GM23338 (cell line): Measurements from ENCODE around the gene SNAPC4. TPM values are rescaled to one million over a fixed set of nuclear protein-coding genes. Genes with fewer than 3 reads are reported as not detected.

Experiments
- CTCF ChIP-seq, 2 experiments: fragments of 200-600 bp in 1 of 2; sonication (generic) in 1 of 2; conservative IDR thresholded peaks; 2 replicates each; pipeline versions ENCODE4 v1.5.1 to v1.6.1; 2016 to 2017; ENCODE audit warnings: antibody characterized with exemption in 2 of 2, low read depth in 2 of 2, mild to moderate bottlenecking in 2 of 2, moderate library complexity in 1 of 2
- EZH2phosphoT487 ChIP-seq: fragments of 200-600 bp; sonication (generic); IDR thresholded peaks from one replicate; pipeline ENCODE4 v1.8.1; 2018; ENCODE audit warnings: antibody characterized with exemption; ENCODE audit not compliant: unreplicated experiment
- NANOG ChIP-seq: IDR thresholded peaks from 2 replicates; pipeline ENCODE4 v1.6.1; 2016; ENCODE audit warnings: antibody characterized with exemption, borderline replicate concordance
- POLR2AphosphoS5 ChIP-seq: IDR thresholded peaks from 2 replicates; pipeline ENCODE4 v1.6.1; 2016; ENCODE audit warnings: antibody characterized with exemption, low read depth
- STAT1 ChIP-seq: IDR thresholded peaks from one replicate; pipeline ENCODE4 v1.6.1; 2016; ENCODE audit warnings: antibody characterized with exemption; ENCODE audit not compliant: unreplicated experiment
- ZNF462 ChIP-seq: fragments of 250-450 bp; sonication (Bioruptor Pico); IDR thresholded peaks from 2 replicates; pipeline ENCODE4 v1.5.0; 2020; ENCODE audit warnings: mild to moderate bottlenecking, moderate library complexity
- polyA plus RNA-seq: library from polyadenylated mRNA; unstranded; fragments of >200 nt; fragmentation: Nextera tagmentation; extraction: Ambion mirVana; gene quantifications from 2 replicates; pipeline ENCODE4 v1.2.1, GENCODE V29; 2016
- total RNA-seq: library from RNA; depleted of rRNA; stranded (reverse); fragments of >200 nt; shearing (Covaris generic); gene quantifications from 2 replicates; pipeline ENCODE4 v1.2.3, GENCODE V29; 2014

Gene SNAPC4
- total and polyA plus RNA-seq, 2 experiments from 2014 or later = 8.8 to 22.7 TPM

GRCh38 chr9:136392538-136393449, 7.2 kb downstream of the SNAPC4 start (continued):
- no peak for TF ChIP-seq CTCF (conservative IDR thresholded peaks at IDR 0.05; ENCODE audit: low read depth in 2 of 2)
- TF ChIP-seq ZNF462 (CRISPR knock-in tag) = no peak
- no peak for TF ChIP-seq NANOG
- TF ChIP-seq EZH2phosphoT487 = no peak
- TF ChIP-seq STAT1 = no peak
- no peak for TF ChIP-seq POLR2AphosphoS5
